ENCODE measurements around the gene GDPD5. TPM values are rescaled to one million over a fixed set of nuclear protein-coding genes. Genes with fewer than 3 reads are reported as not detected.
"Not testable (repeated sequence)": the region's sequence is repeated elsewhere in the genome, so short reads cannot be mapped to it uniquely, and the experiment has no call there.

The GDPD5 gene
- total RNA-seq, 1 experiment from 2014 or later = 15.2 TPM

DNA sequence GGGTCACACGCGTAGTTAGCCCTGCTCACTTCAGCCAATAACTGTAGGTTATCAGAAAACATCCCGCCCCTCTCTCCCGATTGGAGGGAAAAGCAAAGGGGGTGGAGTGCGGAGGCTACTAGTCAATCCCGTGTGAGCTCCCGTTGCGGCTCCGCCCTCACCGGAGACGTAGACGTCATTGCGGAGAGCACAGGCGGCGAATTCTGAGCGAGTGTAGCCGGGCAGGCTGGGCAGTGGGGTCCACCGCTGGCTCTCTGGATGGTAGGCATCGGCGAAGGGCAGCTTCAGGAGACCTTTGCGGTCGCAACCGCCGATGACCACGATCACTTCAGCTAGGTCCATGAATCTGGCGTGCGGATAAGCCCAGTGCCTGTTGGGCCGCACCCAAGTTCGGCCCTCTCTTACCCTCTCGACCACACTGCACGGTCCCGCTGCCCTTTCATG is 97.4 kb downstream of the GDPD5 start:
- Histone ChIP-seq H3K4me3 (peak overlapping the region; percentile 55), H3K27me3 (peaks cover 5% of the 10 kb centered on the region; the same call in 1 of the 2 replicates), H3K9me3 (no peaks in the 10 kb centered on the region), H3K36me3 (no peaks in the 10 kb centered on the region)
- peak; percentile 94 for DNase-seq

DNA sequence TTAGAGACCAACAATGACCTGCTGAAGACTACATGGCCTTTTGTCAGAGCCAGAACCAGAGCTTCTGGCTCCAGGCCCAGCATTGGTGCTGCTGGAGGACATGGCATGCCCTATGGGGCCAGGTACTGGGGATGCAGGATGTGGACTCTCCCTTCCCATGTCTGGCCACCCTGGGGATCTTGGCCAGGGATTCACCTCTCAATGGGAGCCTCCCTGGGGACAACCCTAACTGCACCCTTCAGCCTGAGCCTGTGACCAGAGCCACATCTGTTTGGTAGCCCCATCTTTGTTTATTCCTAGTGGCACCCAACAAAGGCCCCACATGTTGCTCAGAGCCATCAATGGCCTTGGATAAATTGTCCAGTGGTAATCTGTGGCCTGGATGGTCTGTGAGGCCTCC is 98.6 kb downstream of the GDPD5 start:
- no peaks in the 10 kb centered on the region for H3K9me3 ChIP-seq
- H3K4me3 ChIP-seq = no peak overlapping the region
- peaks cover 5% of the 10 kb centered on the region; the same call in 1 of the 2 replicates for H3K27me3 ChIP-seq
- no peak for DNase-seq
- 0 out of 2 replicates have a peak, but pooled peaks cover 3% of the 10 kb centered on the region for H3K36me3 ChIP-seq

DNA sequence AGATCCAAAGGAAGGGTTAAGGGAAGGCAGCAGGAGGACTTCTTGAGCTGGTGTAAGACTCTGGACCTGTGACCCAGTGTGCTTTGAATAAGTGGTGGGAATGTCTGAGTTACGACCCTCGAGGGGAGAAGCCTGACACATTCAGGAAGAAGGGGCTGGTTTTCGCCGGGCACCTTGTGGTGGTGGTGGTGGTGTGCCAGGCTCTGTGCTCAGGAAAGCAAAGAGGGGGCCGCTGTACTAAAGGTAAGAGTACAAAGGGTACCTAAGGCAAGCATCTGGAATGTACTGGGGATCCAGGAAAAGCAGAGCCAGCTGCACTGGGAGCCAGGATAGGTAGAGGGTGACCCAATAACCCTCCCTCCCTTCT is 99.0 kb downstream of the GDPD5 start:
- DNase-seq = no peak
- no peaks in the 10 kb centered on the region for H3K9me3 ChIP-seq
- 0 out of 2 replicates have a peak, but pooled peaks cover 3% of the 10 kb centered on the region for H3K36me3 ChIP-seq
- no peak overlapping the region for H3K4me3 ChIP-seq
- H3K27me3 ChIP-seq = peaks cover 5% of the 10 kb centered on the region; the same call in 1 of the 2 replicates

DNA sequence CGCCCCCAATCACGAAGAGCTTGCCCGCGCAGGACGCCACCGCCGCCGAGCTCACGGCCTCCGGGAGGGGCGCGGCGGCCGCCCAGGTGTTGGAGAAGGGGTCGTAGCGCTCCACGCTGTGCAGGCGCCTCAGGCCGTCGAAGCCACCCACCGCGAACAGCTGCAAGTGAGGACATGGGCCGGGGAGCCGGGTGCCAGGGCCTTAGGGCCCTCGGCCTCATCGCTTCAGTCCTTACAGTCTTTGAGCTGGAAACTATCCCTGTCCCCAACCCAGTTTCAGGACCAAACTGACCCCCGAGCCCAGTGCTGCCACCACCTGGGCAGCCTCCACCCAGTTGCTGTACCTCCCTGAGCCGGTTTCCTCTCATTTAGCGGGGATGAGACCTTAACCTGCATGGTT is 100.3 kb downstream of the GDPD5 start:
- no peak for DNase-seq
- H3K36me3 ChIP-seq = peaks cover 8% of the 10 kb centered on the region
- H3K4me3 ChIP-seq = no peak overlapping the region

DNA sequence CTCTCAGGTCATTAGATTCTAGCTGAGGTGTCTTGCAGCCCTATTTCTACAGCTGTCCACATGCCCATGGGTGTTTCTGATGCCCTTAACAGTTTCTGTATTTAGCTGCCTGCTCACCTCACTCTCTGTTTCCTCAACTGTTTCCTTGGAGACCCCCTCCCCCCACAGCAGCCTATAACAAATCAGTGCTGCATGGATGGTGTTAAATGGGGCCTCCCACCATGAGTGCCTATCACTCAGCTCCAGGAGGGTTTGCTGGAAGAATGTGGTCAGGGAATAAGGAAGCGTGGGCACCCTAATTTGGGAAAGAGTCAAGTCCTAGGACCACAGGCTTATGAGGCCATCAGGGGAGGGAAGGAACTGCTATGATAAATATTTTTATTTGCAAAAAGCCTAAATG is 101.3 kb downstream of the GDPD5 start:
- H3K9me3 ChIP-seq = no peaks in the 10 kb centered on the region
- DNase-seq = no peak
- peaks cover 17% of the 10 kb centered on the region for H3K36me3 ChIP-seq

More for the DNA sequence above, 100.3 kb downstream of the GDPD5 start:
- Histone ChIP-seq H3K9me3 (no peaks in the 10 kb centered on the region), H3K27me3 (peaks cover under 1% of the 10 kb centered on the region; the same call in 1 of the 2 replicates)

DNA sequence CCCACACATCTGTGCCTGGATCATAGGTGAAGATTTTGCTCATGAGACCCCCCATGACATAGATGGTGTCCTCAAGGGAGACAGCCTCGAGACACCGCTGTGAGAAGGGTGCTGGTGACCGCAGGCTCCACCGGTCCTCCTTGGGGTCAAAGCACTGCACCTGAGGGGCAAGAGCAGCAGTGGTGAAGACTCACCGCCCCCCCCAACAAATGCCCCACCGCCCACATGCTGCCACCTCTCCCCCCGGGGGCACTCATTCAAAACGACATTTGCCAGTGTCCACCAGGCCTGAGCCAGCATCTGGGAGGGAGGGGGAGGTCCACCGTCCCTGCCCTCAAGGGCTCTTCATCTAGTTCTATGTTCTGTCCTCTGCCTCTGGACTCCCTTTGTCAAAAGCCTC is 102.0 kb downstream of the GDPD5 start:
- H3K27me3 ChIP-seq = no peaks in the 10 kb centered on the region
- no peaks in the 10 kb centered on the region for H3K9me3 ChIP-seq
- peaks cover 17% of the 10 kb centered on the region for H3K36me3 ChIP-seq
- H3K4me3 ChIP-seq = no peak overlapping the region
- DNase-seq = no peak

More for the DNA sequence above, 101.3 kb downstream of the GDPD5 start:
- Histone ChIP-seq H3K4me3 (no peak overlapping the region), H3K27me3 (no peaks in the 10 kb centered on the region)

DNA sequence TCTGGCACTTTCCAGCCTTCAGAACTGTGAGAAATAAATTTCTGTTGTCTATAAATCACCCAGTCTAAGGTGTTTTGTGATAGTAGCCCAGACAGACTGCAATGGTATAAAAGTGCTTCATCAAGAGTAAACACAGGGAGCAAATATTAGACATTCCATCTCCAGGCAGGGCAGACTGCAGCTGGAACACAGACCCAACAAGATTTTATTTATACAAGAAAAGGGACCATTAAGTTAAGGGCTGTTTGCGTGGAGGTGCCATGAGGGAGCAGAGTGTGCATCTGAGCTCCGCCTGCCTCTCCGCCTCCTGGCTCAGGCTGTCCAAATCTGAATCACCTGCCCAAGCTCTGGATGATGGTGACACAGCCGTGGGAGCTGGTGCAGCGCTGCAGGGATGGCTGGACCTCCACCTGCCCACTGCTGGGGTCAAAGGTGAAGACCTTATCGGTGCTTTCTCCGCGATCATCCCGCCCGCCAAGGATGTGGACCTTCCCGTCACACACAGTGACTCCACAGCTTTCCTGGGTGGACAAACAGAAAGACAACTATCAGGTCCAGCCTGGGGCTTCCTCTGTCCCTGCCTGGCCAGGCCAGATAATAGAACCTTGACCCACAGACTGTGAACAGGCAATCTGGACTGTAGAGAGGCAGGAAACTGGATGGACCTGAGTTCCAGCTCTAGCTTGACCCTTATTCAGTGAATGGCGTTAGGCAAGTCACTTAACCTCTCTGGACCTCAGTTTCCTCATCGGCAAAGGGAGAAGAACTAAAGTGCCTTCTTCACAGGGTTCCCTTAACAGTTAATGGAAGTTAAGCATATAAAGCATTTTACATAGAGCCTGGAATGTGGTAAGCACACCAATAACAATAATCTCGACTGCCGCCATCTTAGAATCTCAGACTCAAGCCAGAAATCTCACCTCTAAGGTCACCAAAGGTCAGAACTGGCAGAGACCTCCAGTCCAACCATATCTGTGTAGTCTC is 103.2 kb downstream of the GDPD5 start:
- H3K36me3 ChIP-seq = peaks cover 17% of the 10 kb centered on the region
- no peak for DNase-seq

DNA sequence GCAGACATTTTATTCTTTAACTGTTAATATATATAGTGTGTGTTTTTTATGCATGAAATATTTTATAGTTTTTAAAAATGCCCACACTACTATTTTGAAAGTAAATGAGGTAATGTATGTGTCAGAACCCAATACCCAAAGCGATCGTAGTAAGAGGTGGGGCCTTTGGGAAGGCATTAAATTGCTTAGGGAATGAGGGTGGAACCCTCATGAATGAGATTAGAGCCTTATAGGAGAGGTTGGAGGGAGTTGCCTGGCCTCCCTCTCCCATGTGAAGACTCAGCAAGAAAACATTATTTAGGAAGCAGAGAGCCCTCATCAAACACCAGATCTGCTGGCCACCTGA is 103.9 kb downstream of the GDPD5 start:
- H3K4me3 ChIP-seq = no peak overlapping the region
- DNase-seq = no peak
- H3K36me3 ChIP-seq = peaks cover 20% of the 10 kb centered on the region
- no peaks in the 10 kb centered on the region for H3K27me3 ChIP-seq
- H3K9me3 ChIP-seq = no peaks in the 10 kb centered on the region

More for the DNA sequence above, 103.2 kb downstream of the GDPD5 start:
- no peak overlapping the region for H3K4me3 ChIP-seq
- H3K27me3 ChIP-seq = no peaks in the 10 kb centered on the region
- H3K9me3 ChIP-seq = no peaks in the 10 kb centered on the region

DNA sequence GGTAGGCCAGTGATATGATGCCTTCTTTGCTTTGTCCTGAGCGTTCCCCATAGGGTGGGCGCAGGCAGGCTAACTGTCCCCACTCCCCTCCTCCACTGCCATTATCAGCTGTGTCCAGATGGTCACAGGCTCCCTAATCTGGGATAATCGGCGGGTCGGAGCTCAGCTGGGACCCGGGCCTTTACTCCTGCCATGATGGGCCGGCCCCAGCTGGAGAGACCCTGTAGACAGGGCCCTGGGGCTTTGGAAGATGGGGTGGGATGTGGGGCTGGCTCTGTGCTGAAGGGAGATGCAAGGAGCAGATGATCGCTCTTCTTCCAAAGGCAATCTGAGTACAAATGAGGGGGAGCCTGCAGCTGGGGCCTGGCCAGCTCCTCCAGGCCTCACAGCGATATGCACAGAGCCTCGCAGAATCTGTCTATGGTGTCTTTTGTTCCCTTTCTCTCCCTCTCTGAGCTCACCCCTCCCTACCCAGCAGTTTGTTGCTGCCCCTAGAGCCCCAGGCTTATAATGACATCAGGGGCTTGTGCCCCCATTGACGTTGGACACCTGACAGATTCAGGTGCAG is 104.6 kb downstream of the GDPD5 start:
- Histone ChIP-seq H3K36me3 (peaks cover 24% of the 10 kb centered on the region), H3K9me3 (no peaks in the 10 kb centered on the region), H3K4me3 (no peak overlapping the region), H3K27me3 (no peaks in the 10 kb centered on the region)
- no peak for DNase-seq

DNA sequence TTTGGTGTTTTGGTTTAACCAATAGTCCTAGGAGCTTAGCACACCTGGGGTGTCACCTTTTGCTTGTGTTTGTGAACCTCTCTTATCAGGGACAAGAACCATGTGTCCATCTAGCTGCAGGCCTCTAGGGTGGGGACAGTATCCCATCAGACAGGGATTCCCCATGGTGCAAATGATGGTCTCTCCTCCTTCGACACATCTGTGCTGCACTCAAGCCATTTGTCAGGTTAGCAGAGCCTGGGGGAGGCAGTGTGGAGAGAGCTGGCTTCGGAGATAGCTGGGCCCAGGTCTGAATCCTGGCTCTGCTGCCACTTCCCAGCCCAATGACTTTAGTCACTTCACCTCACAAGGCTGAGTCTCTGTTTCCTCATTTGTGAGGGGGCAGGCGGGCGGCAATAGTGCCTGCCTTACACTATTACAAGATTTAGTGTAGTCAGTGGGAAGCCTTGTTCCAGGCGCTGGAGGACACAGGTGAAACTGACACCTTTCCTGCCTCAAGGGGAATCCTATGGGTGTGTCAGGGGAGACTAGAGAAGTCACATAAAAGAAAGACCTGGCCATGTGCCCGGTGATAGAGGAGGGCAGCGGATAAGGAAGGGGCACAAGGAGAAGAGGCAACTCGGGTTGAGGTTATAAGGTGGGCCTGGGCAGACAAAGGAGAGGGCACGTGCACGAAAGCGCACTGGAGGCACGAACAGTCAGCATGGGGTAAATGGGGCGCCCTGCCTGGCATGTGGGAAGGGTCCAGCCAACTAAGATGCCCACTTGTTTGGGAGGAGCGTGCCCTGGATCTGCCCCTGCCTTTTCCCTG is 105.3 kb downstream of the GDPD5 start:
- peaks cover 24% of the 10 kb centered on the region for H3K36me3 ChIP-seq
- no peak for DNase-seq

DNA sequence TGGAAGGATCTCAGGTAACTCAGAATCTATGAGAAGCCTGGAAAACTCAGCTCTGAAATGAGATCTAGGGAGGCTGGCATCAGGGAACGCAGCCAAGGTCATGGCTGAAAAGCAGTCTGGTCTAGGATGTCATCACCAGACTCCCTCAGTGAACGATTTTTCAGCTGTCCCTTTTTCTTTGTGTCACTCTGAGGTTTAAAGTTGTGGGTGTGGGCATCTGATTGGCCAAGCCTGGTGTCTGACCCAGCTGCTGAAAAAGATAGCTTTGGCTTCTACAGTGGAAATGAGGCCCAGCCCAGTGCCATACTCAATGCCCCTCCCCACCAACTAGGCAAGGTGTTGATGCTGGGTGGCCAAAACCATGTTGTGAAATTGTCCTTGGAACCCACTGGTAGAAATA is 111.9 kb downstream of the GDPD5 start:
- DNase-seq = no peak
- H3K9me3 ChIP-seq = no peaks in the 10 kb centered on the region
- H3K4me3 ChIP-seq = no peak overlapping the region
- H3K36me3 ChIP-seq = peaks cover 36% of the 10 kb centered on the region
- no peaks in the 10 kb centered on the region for H3K27me3 ChIP-seq

More for the DNA sequence above, 105.3 kb downstream of the GDPD5 start:
- Histone ChIP-seq H3K9me3 (no peaks in the 10 kb centered on the region), H3K4me3 (no peak overlapping the region), H3K27me3 (no peaks in the 10 kb centered on the region)

DNA sequence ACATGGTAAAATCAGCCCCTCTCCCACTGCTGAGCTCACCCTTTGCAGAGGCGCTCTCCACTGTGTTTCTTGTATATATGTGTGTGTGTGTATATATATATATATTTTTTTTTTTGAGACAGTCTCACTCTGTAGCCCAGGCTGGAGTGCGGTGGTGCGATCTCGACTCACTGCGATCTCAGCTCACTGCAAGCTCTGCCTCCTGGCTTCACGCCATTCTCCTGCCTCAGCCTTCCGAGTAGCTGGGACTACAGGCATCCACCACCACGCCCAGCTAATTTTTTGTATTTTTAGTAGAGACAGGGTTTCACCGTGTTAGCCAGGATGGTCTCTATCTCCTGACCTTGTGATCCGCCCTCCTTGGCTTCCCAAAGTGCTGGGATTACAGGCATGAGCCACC is 112.6 kb downstream of the GDPD5 start:
- H3K36me3 ChIP-seq = peaks cover 44% of the 10 kb centered on the region
- DNase-seq = peak; percentile 39
- H3K9me3 ChIP-seq, H3K4me3 ChIP-seq, H3K27me3 ChIP-seq: not testable (repeated sequence)

DNA sequence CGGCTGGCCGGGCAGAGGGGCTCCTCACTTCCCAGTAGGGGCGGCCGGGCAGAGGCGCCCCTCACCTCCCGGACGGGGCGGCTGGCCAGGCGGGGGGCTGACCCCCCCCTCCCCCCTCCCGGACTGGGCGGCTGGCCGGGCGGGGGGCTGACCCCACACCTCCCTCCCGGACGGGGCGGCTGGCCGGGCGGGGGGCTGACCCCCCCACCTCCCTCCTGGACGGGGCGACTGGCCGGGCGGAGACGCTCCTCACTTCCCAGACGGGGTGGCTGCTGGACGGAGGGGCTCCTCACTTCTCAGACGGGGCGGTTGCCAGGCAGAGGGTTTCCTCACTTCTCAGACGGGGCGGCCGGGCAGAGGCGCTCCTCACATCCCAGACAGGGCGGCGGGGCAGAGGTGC is 115.8 kb downstream of the GDPD5 start:
- H3K36me3 ChIP-seq = peaks cover 66% of the 10 kb centered on the region
- not testable (repeated sequence) for DNase-seq

DNA sequence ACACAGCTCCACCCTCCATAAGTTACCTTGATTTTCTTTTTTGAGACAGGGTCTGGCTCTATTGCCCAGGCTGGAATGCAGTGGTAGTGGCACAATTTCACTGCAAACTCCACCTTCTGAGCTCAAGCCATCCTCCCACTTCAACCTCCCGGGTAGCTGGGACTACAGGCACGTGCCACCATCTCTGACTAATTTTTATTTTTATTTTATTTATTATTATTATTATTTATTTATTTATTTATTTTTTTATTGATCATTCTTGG is 116.9 kb downstream of the GDPD5 start:
- no peak for DNase-seq
- H3K27me3 ChIP-seq = no peaks in the 10 kb centered on the region
- H3K36me3 ChIP-seq = peaks cover 68% of the 10 kb centered on the region
- H3K4me3 ChIP-seq = no peak overlapping the region
- H3K9me3 ChIP-seq = no peaks in the 10 kb centered on the region

More for the DNA sequence above, 115.8 kb downstream of the GDPD5 start:
- not testable (repeated sequence) for H3K9me3 ChIP-seq, H3K4me3 ChIP-seq, H3K27me3 ChIP-seq

DNA sequence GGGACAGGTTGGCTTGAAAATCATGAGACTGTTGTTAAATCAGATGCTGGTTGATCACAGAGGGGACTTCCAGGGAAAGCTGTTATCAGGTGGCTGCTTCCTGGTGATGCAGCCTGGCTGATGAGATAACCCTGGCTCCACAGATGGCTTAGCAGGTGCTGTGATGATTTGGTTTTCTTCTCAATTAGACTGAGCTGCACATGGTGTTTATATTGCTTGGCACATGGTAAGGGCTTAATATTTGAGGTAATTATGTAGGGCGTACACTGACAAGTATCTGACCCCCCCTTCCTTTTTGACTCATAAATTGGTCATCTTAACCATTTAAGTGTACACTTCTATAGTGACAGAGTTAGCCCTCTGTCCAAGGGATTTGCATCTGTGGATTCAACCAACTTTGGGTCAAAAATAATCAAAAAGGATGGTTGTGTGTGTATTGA is 119.4 kb downstream of the GDPD5 start:
- Histone ChIP-seq H3K36me3 (peaks cover 78% of the 10 kb centered on the region), H3K27me3 (no peaks in the 10 kb centered on the region)

DNA sequence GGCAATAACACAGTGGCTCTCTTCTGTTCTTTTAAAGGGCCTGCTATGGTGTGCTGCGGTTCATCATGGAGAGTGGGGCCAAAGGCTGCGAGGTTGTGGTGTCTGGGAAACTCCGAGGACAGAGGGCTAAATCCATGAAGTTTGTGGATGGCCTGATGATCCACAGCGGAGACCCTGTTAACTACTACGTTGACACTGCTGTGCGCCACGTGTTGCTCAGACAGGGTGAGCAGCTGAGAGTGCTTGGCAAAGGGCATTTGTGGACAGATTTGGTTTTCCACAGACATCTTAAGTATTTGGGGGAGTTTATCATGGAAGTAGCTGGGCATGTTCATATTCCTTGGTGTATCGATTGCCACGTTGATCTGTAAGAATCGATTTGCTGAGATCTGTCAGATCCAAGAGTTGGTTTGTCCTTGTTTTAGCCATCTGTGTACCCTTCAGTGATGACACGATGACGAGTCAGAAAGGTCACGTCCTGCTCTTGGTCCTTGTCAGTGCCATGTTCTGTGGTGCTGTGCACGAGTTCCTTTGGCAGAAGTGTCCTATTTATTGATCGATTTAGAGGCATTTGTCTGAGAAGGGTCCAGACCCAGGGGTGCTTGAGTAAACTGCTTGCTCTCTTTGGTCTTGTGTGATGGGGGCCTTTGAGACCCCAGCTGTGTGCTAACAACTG is 121.6 kb downstream of the GDPD5 start:
- Histone ChIP-seq H3K9me3 (no peaks in the 10 kb centered on the region), H3K36me3 (peaks cover 94% of the 10 kb centered on the region), H3K4me3 (no peak overlapping the region), H3K27me3 (no peaks in the 10 kb centered on the region)
- DNase-seq = no peak

More for the DNA sequence above, 119.4 kb downstream of the GDPD5 start:
- no peaks in the 10 kb centered on the region for H3K9me3 ChIP-seq
- no peak for DNase-seq
- no peak overlapping the region for H3K4me3 ChIP-seq
